ENCODE data around the gene ST6GAL2. TPM values are rescaled to one million over a fixed set of nuclear protein-coding genes. Genes with fewer than 3 reads are reported as not detected.

The ST6GAL2 gene
- total RNA-seq, 6 donors from 2014 or later: under 0.01 to 2.9 (median 1.4) TPM

DNA sequence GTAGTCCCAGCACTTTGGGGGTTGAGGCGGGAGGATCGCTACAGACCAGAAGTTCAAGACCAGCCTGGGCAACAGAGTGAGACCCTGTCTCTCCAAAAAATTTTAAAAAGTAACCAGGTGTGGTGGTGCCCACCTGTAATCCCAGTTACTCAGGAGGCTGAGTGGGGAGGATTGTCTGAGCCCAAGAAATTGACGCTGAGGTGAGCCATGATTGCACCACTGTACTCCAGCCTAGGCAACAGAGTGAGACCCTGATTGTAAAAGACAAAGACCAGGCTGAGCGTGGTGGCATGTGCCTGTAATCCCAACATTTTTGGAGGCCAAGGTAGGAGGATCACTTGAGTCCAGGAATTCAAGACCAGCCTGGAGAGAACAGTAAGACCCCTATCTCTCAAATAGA is 7.8 kb downstream of the ST6GAL2 start:
- 91 to 99% methylated on average over 4 of the region's 4 CpGs for WGBS, 2 donors
- no peak for DNase-seq
- no peak overlapping the region for H3K27ac ChIP-seq

DNA sequence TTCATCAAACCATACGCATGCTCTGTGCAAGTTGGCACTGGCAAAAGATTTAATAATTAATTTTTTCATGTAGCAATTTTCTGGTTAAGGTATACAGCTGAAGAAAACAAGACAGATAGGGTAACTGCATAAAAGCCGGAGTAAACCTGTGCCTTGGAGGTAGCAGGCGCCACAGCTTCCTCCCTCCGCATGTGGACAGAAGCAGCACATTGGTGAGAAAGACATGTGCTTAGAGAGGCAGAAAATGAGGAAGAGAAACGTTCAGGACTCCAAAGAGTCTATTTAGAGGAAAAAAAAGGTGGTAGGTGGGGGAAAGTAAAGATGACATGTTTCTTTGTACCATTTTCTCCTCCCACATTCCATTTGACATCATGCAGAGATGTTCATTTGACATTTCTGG is 9.3 kb downstream of the ST6GAL2 start:
- Histone ChIP-seq H3K36me3 (no peaks in the 10 kb centered on the region), H3K27me3 (no peaks in the 10 kb centered on the region), H3K4me1 (no peaks in the 10 kb centered on the region), H3K4me3 (no peak overlapping the region), H3K27ac (no peak overlapping the region), H3K9me3 (no peaks in the 10 kb centered on the region)
- DNase-seq (no peak), ATAC-seq (ENCODE audit: low FRiP score in 2 of 2) (no peak)
- TF ChIP-seq POLR2AphosphoS5 (IDR thresholded peaks at IDR 0.05) (no peak), POLR2A (IDR thresholded peaks at IDR 0.05) (no peak), EP300 (IDR thresholded peaks at IDR 0.05) (no peak)
- TF ChIP-seq, protein P1, sequence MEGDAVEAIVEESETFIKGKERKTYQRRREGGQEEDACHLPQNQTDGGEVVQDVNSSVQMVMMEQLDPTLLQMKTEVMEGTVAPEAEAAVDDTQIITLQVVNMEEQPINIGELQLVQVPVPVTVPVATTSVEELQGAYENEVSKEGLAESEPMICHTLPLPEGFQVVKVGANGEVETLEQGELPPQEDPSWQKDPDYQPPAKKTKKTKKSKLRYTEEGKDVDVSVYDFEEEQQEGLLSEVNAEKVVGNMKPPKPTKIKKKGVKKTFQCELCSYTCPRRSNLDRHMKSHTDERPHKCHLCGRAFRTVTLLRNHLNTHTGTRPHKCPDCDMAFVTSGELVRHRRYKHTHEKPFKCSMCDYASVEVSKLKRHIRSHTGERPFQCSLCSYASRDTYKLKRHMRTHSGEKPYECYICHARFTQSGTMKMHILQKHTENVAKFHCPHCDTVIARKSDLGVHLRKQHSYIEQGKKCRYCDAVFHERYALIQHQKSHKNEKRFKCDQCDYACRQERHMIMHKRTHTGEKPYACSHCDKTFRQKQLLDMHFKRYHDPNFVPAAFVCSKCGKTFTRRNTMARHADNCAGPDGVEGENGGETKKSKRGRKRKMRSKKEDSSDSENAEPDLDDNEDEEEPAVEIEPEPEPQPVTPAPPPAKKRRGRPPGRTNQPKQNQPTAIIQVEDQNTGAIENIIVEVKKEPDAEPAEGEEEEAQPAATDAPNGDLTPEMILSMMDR (IDR thresholded peaks at IDR 0.05): no peak
- WGBS, 2 donors: 46 to 67% methylated on average over 5 of the region's 5 CpGs

More for the DNA sequence above, 7.8 kb downstream of the ST6GAL2 start:
- H3K4me3 ChIP-seq: no peak overlapping the region
- ATAC-seq (ENCODE audit: low FRiP score in 2 of 2): no peak
- H3K27me3 ChIP-seq: no peaks in the 10 kb centered on the region
- no peaks in the 10 kb centered on the region for H3K4me1 ChIP-seq
- TF ChIP-seq, protein P1 (IDR thresholded peaks at IDR 0.05): no peak
- TF ChIP-seq POLR2A (IDR thresholded peaks at IDR 0.05) (no peak), EP300 (IDR thresholded peaks at IDR 0.05) (no peak), POLR2AphosphoS5 (IDR thresholded peaks at IDR 0.05) (no peak)
- no peaks in the 10 kb centered on the region for H3K36me3 ChIP-seq
- H3K9me3 ChIP-seq: no peaks in the 10 kb centered on the region

DNA sequence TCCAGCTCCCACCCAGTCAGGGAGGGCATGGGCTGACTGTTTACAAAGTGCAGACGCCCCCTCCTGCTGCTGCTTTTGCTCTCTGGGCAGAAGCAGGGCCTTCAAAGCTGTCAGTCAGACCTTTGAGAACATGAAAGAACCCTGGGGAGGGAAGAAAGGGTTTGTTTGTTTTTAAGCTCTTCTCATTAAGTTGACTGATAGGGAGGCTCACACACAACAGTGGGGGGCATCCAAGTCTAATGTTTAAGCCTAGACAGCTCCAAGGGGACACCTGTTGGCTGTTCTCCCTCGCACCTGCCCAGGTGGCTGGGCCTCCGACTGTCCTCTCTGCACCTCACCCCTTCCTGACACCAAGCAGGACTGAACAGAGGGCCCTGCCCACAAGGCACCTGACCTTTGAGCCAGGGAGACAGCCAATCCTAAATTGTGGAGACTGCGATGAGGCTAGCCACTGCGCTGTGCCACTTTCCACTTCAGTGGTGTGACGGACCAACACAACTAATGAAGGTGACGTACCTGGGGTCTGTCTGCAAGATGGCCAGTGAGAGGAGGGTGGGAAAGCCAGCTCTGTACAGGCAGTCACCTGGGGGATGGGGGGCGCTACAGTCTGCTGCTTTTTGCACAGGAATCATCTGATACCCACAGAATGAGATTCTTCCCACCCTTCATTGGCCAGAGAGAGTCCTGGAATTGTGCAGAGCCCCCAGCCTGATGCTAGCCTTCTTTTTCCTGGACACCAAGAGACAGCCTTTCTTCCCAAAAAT is 16.3 kb downstream of the ST6GAL2 start:
- Histone ChIP-seq H3K4me3 (no peak overlapping the region), H3K27me3 (no peaks in the 10 kb centered on the region), H3K27ac (no peak overlapping the region), H3K9me3 (no peaks in the 10 kb centered on the region), H3K36me3 (no peaks in the 10 kb centered on the region), H3K4me1 (peaks cover 0 to 3% (median 0%) of the 10 kb centered on the region in 4 donors)
- ATAC-seq (ENCODE audit: low FRiP score in 2 of 2) (peak in 1 of 2 donors; percentile 64), DNase-seq (no peak)
- WGBS, 2 donors: 83 to 84% methylated on average over 6 to 8 of the region's 8 CpGs
- TF ChIP-seq EP300 (IDR thresholded peaks at IDR 0.05): no peak
- TF ChIP-seq POLR2A (IDR thresholded peaks at IDR 0.05): no peak
- no peak for TF ChIP-seq POLR2AphosphoS5 (IDR thresholded peaks at IDR 0.05)
- TF ChIP-seq, protein P1 (IDR thresholded peaks at IDR 0.05): no peak

DNA sequence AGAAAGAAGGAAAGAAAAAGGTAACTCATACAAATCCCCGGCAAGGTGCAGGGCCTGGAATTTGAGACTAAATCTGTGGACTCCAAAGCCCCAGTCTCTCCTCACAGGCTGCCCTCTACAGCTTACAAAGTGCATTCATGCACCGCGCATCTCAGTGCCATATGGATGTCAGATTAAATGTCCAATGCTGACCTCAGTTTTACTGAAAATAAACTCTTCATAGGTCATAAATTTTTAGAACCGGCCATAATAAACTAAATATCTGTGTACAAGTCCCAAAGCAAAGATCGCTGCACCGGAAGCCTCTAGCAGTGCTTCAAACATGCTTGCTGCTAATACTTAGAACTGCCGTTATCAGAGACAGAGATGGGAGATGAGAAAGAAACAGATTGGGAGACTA is 17.7 kb downstream of the ST6GAL2 start:
- no peaks in the 10 kb centered on the region for H3K9me3 ChIP-seq
- no peak overlapping the region for H3K27ac ChIP-seq
- WGBS, 2 donors: 67 to 77% methylated on average over 7 of the region's 7 CpGs
- no peaks in the 10 kb centered on the region for H3K36me3 ChIP-seq
- DNase-seq (no peak), ATAC-seq (ENCODE audit: low FRiP score in 2 of 2) (no peak)
- H3K4me3 ChIP-seq: no peak overlapping the region
- H3K4me1 ChIP-seq: peaks cover 0 to 3% (median 0%) of the 10 kb centered on the region in 4 donors
- H3K27me3 ChIP-seq: no peaks in the 10 kb centered on the region
- no peak for TF ChIP-seq POLR2A (IDR thresholded peaks at IDR 0.05)
- no peak for TF ChIP-seq POLR2AphosphoS5 (IDR thresholded peaks at IDR 0.05)
- TF ChIP-seq, protein P1 (IDR thresholded peaks at IDR 0.05): no peak
- no peak for TF ChIP-seq EP300 (IDR thresholded peaks at IDR 0.05)
